H9 (cell line): ENCODE data around the gene KIF5C. TPM values are rescaled to one million over a fixed set of nuclear protein-coding genes. Genes with fewer than 3 reads are reported as not detected.

Source experiments
- DNase-seq: peaks from one replicate; pipeline ENCODE4 v3.0.0-alpha.2; 2017
- H2AFZ ChIP-seq: one replicate; pipeline ENCODE4 v1.6.1; 2013; ENCODE audit warnings: mild to moderate bottlenecking, low read length, control low read depth, moderate library complexity
- H2AK5ac ChIP-seq: 2 replicates; pipeline ENCODE4 v1.6.1; 2013; ENCODE audit warnings: low read length, control low read depth, mixed read lengths; ENCODE audit not compliant: insufficient read length
- H2BK120ac ChIP-seq: one replicate; pipeline ENCODE4 v1.6.1; 2013; ENCODE audit warnings: low read depth, mild to moderate bottlenecking, low read length, control low read depth, inconsistent platforms; ENCODE audit not compliant: poor library complexity, severe bottlenecking
- H2BK12ac ChIP-seq: 2 replicates; pipeline ENCODE4 v1.6.1; 2013; ENCODE audit warnings: low read length, control low read depth, mixed read lengths, low read depth; ENCODE audit not compliant: insufficient read length
- H2BK15ac ChIP-seq: 2 replicates; pipeline ENCODE4 v1.6.1; 2013; ENCODE audit warnings: low read depth, low read length, control low read depth
- H2BK20ac ChIP-seq: one replicate; pipeline ENCODE4 v1.6.1; 2013; ENCODE audit warnings: low read depth, mild to moderate bottlenecking, low read length, control low read depth, inconsistent platforms; ENCODE audit not compliant: poor library complexity, severe bottlenecking
- H2BK5ac ChIP-seq: 2 replicates; pipeline ENCODE4 v1.6.1; 2013; ENCODE audit warnings: low read length, control low read depth, mixed read lengths; ENCODE audit not compliant: insufficient read length
- H3K14ac ChIP-seq: 2 replicates; pipeline ENCODE4 v1.6.1; 2013; ENCODE audit warnings: low read length, control low read depth; ENCODE audit not compliant: insufficient read depth
- H3K18ac ChIP-seq: 2 replicates; pipeline ENCODE4 v1.6.1; 2013; ENCODE audit warnings: low read depth, mild to moderate bottlenecking, mixed read lengths, low read length, control low read depth; ENCODE audit not compliant: insufficient read length
- H3K23ac ChIP-seq: 2 replicates; pipeline ENCODE4 v1.6.1; 2013; ENCODE audit warnings: low read length, control low read depth, mixed read lengths, low read depth; ENCODE audit not compliant: insufficient read length
- H3K23me2 ChIP-seq: 2 replicates; pipeline ENCODE4 v1.6.1; 2013; ENCODE audit warnings: low read depth, mild to moderate bottlenecking, mixed read lengths, low read length, control low read depth; ENCODE audit not compliant: insufficient read length, poor library complexity, severe bottlenecking
- H3K27ac ChIP-seq: 2 replicates; pipeline ENCODE4 v1.5.1; 2013; ENCODE audit warnings: low read length, control low read depth, mixed read lengths, low read depth; ENCODE audit not compliant: insufficient read length
- H3K27me3 ChIP-seq: 2 replicates; pipeline ENCODE4 v1.6.1; 2013; ENCODE audit warnings: low read length, control low read depth, inconsistent platforms; ENCODE audit not compliant: insufficient read depth
- H3K4ac ChIP-seq: 2 replicates; pipeline ENCODE4 v1.6.1; 2013; ENCODE audit warnings: low read depth, mild to moderate bottlenecking, control low read depth, inconsistent platforms, low read length, moderate library complexity
- H3K4me1 ChIP-seq: 2 replicates; pipeline ENCODE4 v1.6.1; 2013; ENCODE audit warnings: low read length, control low read depth, inconsistent platforms; ENCODE audit not compliant: insufficient read depth
- H3K4me2 ChIP-seq: 2 replicates; pipeline ENCODE4 v1.6.1; 2013; ENCODE audit warnings: low read length, control low read depth, mixed read lengths; ENCODE audit not compliant: insufficient read length, insufficient read depth
- H3K56ac ChIP-seq: 2 replicates; pipeline ENCODE4 v1.6.1; 2013; ENCODE audit warnings: low read depth, mild to moderate bottlenecking, mixed read lengths, low read length, control low read depth; ENCODE audit not compliant: insufficient read length
- H3K79me1 ChIP-seq: 2 replicates; pipeline ENCODE4 v1.6.1; 2013; ENCODE audit warnings: low read depth, mild to moderate bottlenecking, moderate library complexity, low read length, control low read depth, inconsistent platforms; ENCODE audit not compliant: insufficient read depth, poor library complexity, severe bottlenecking
- H3K79me2 ChIP-seq: 2 replicates; pipeline ENCODE4 v1.6.1; 2013; ENCODE audit warnings: low read length, control low read depth, inconsistent platforms; ENCODE audit not compliant: insufficient read depth
- H3K9ac ChIP-seq: 2 replicates; pipeline ENCODE4 v1.6.1; 2013; ENCODE audit warnings: low read length, control low read depth, mixed read lengths; ENCODE audit not compliant: insufficient read length; ENCODE audit errors: extremely low read depth
- H3K9me3 ChIP-seq: one replicate; pipeline ENCODE4 v1.6.1; 2013; ENCODE audit warnings: low read depth, low read length, inconsistent platforms; ENCODE audit not compliant: control insufficient read depth
- H3T11ph ChIP-seq: one replicate; pipeline ENCODE4 v1.6.1; 2013; ENCODE audit warnings: mild to moderate bottlenecking, low read length, control low read depth, inconsistent platforms
- H4K20me1 ChIP-seq: one replicate; pipeline ENCODE4 v1.6.1; 2013; ENCODE audit not compliant: control insufficient read depth, insufficient read length, insufficient read depth
- H4K5ac ChIP-seq: 2 replicates; pipeline ENCODE4 v1.6.1; 2013; ENCODE audit warnings: low read depth, mild to moderate bottlenecking, mixed read lengths, low read length, control low read depth; ENCODE audit not compliant: insufficient read length
- H4K8ac ChIP-seq: replicated peaks from 2 replicates; pipeline ENCODE4 v1.6.1; 2013; ENCODE audit warnings: low read length, control low read depth, mixed read lengths, low read depth; ENCODE audit not compliant: insufficient read length
- H4K91ac ChIP-seq: 2 replicates; pipeline ENCODE4 v1.6.1; 2013; ENCODE audit warnings: low read depth, mild to moderate bottlenecking, moderate library complexity, mixed read lengths, low read length, control low read depth; ENCODE audit not compliant: insufficient read length
- H3K27ac Mint-ChIP-seq, 3 experiments: 2 replicates in 2 of 3; 3 replicates in 1 of 3; pipeline ENCODE4 v1.8.0; 2020 to 2021; ENCODE audit warnings: mixed read lengths in 3 of 3, mild to moderate bottlenecking in 1 of 3, moderate library complexity in 1 of 3
- H3K27me3 Mint-ChIP-seq: 2 replicates; pipeline ENCODE4 v1.8.0; 2021; ENCODE audit warnings: low read depth, mild to moderate bottlenecking, moderate library complexity, mixed read lengths
- H3K36me3 Mint-ChIP-seq, 3 experiments: 2 replicates in 2 of 3; 3 replicates in 1 of 3; pipeline ENCODE4 v1.8.0; 2020 to 2021; ENCODE audit warnings: low read depth in 3 of 3, mixed read lengths in 3 of 3; ENCODE audit not compliant: insufficient read depth in 1 of 3
- H3K4me1 Mint-ChIP-seq, 2 experiments: 2 replicates each; pipeline ENCODE4 v1.8.0; 2020; ENCODE audit warnings: mixed read lengths in 2 of 2
- H3K4me3 Mint-ChIP-seq, 2 experiments: 2 replicates in 1 of 2; 3 replicates in 1 of 2; pipeline ENCODE4 v1.8.0; 2020 to 2021; ENCODE audit warnings: mild to moderate bottlenecking in 2 of 2, mixed read lengths in 2 of 2, moderate library complexity in 1 of 2
- H3K9me3 Mint-ChIP-seq, 2 experiments: 2 replicates in 1 of 2; 3 replicates in 1 of 2; pipeline ENCODE4 v1.8.0; 2020; ENCODE audit warnings: mild to moderate bottlenecking in 2 of 2, mixed read lengths in 2 of 2, moderate library complexity in 1 of 2
- WGBS: extraction: QIAGEN DNeasy Blood & Tissue Kit; methylation state at CpG from one replicate; pipeline ENCODE4 v1.1.7; 2013; ENCODE audit warnings: missing lambda C conversion rate, low lambda C conversion rate, mixed read lengths; ENCODE audit not compliant: insufficient read length; ENCODE audit errors: extremely low coverage; 5-methylcytosine and 5-hydroxymethylcytosine counted together
- total RNA-seq: library from RNA; stranded (reverse); gene quantifications from 2 replicates; pipeline ENCODE4 v1.2.1, GENCODE V29; 2021
- TF ChIP-seq, protein P1 (sequence below): fragments of 200-600 bp; sonication (generic); conservative IDR thresholded peaks from 3 replicates; pipeline ENCODE4 v1.8.0; 2021; ENCODE audit warnings: antibody characterized with exemption, mild to moderate bottlenecking

The KIF5C gene
- total RNA-seq, 1 experiment from 2014 or later = 52.9 TPM

DNA sequence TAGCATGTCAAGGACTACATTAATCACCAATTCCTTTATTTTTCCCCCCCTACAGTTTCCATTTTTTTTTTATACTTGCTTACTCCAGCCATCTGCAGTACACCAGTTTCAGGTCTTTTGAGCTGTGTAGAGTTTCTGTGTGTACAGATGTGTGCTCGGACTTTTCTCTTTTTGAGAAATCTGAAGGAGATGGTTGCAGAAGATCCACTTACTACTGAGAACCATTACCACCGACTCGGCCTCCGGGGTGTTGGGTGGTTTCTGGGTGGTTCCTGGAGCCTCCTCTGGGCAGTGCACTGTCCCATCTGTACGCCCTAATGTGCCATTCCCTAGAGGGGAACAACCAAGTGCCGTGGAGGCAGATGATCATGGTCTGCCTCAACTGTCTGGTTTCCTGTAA is 148.1 kb downstream of the KIF5C start:
- H4K91ac ChIP-seq = no peak overlapping the region
- H3K4ac ChIP-seq = no peak overlapping the region
- H3K4me2 ChIP-seq = no peak overlapping the region
- no peak overlapping the region for H3K23ac ChIP-seq
- no peaks in the 10 kb centered on the region for H3K23me2 ChIP-seq
- H3T11ph ChIP-seq = no peak overlapping the region
- TF ChIP-seq, protein P1, sequence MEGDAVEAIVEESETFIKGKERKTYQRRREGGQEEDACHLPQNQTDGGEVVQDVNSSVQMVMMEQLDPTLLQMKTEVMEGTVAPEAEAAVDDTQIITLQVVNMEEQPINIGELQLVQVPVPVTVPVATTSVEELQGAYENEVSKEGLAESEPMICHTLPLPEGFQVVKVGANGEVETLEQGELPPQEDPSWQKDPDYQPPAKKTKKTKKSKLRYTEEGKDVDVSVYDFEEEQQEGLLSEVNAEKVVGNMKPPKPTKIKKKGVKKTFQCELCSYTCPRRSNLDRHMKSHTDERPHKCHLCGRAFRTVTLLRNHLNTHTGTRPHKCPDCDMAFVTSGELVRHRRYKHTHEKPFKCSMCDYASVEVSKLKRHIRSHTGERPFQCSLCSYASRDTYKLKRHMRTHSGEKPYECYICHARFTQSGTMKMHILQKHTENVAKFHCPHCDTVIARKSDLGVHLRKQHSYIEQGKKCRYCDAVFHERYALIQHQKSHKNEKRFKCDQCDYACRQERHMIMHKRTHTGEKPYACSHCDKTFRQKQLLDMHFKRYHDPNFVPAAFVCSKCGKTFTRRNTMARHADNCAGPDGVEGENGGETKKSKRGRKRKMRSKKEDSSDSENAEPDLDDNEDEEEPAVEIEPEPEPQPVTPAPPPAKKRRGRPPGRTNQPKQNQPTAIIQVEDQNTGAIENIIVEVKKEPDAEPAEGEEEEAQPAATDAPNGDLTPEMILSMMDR = no peak
- H3K4me1 ChIP-seq = peaks cover 5% of the 10 kb centered on the region
- H3K4me3 Mint-ChIP-seq = no peak overlapping the region
- H3K79me1 ChIP-seq = no peaks in the 10 kb centered on the region
- no peak overlapping the region for H3K27ac ChIP-seq
- peaks cover 0 to 21% (median 18%) of the 10 kb centered on the region in 3 experiments; a peak in 5 of 7 replicates for H3K36me3 Mint-ChIP-seq
- no peaks in the 10 kb centered on the region for H4K20me1 ChIP-seq
- H2BK120ac ChIP-seq = no peak overlapping the region
- no peak overlapping the region for H3K18ac ChIP-seq
- no peak overlapping the region for H2BK12ac ChIP-seq
- no peak overlapping the region for H2BK15ac ChIP-seq
- H2BK5ac ChIP-seq = no peak overlapping the region
- no peak overlapping the region for H4K5ac ChIP-seq
- no peak overlapping the region for H2AFZ ChIP-seq
- H3K27ac Mint-ChIP-seq = peak overlapping the region in 1 of 3 experiments; percentile 25; a peak in 2 of 7 replicates
- H3K9me3 Mint-ChIP-seq = no peaks in the 10 kb centered on the region
- no peaks in the 10 kb centered on the region for H3K27me3 ChIP-seq
- peaks cover 15 to 19% of the 10 kb centered on the region in 2 experiments for H3K4me1 Mint-ChIP-seq
- H3K79me2 ChIP-seq = no peaks in the 10 kb centered on the region
- H2AK5ac ChIP-seq = no peak overlapping the region
- no peak overlapping the region for H2BK20ac ChIP-seq
- H3K9me3 ChIP-seq = no peaks in the 10 kb centered on the region
- no peak for DNase-seq
- no CpG with 5 or more reads among the region's 6 CpGs for WGBS
- H4K8ac ChIP-seq = no peak overlapping the region
- no peak overlapping the region for H3K14ac ChIP-seq
- H3K27me3 Mint-ChIP-seq = peaks cover 1% of the 10 kb centered on the region; the same call in 1 of the 2 replicates
- H3K56ac ChIP-seq = no peak overlapping the region
- H3K9ac ChIP-seq = no peak overlapping the region
